Left ventricle myocardium inferior (tissue), 1 donor: ENCODE measurements around the gene IFT52. TPM values are rescaled to one million over a fixed set of nuclear protein-coding genes. Genes with fewer than 3 reads are reported as not detected.

Source experiments
- DNase-seq: peaks from one replicate; pipeline ENCODE4 v3.0.0-alpha.2; 2020
- H3K27ac ChIP-seq: fragments of 200-600 bp; replicated peaks from 2 replicates; pipeline ENCODE4 v1.8.0; 2021
- H3K27me3 ChIP-seq: fragments of 200-600 bp; 2 replicates; pipeline ENCODE4 v1.8.0; 2021; ENCODE audit warnings: low read depth
- H3K36me3 ChIP-seq: fragments of 200-600 bp; 2 replicates; pipeline ENCODE4 v1.8.0; 2021
- H3K4me1 ChIP-seq: fragments of 200-600 bp; 2 replicates; pipeline ENCODE4 v1.8.0; 2021
- H3K4me3 ChIP-seq: fragments of 200-600 bp; 2 replicates; pipeline ENCODE4 v1.8.0; 2021; ENCODE audit warnings: mild to moderate bottlenecking, moderate library complexity
- H3K9me3 ChIP-seq: fragments of 200-600 bp; replicated peaks from 2 replicates; pipeline ENCODE4 v1.8.0; 2021
- intact Hi-C: fragments of 100-400 bp; cut with micrococcal nuclease; formaldehyde crosslinking; loops from one replicate; pipeline ENCODE4 v1.11.0; 2022
- total RNA-seq: library from RNA; stranded (reverse); fragmentation: NEBNext Ultra II Directional; extraction: Animal tissue kit (Norgen Biotek cat#: 25700); gene quantifications from one replicate; pipeline ENCODE4 v1.2.1, GENCODE V29; 2021
- TF ChIP-seq, protein P1 (sequence below): fragments of 200-600 bp; IDR thresholded peaks from 2 replicates; pipeline ENCODE4 v1.8.0; 2021; ENCODE audit warnings: antibody characterized with exemption, mild to moderate bottlenecking, borderline replicate concordance
- donor health status: DM: no; HTN: yes; CAD: no; lungs with severe emphysema.

Gene IFT52
- total RNA-seq, 1 donor from 2014 or later = 6.6 TPM

DNA sequence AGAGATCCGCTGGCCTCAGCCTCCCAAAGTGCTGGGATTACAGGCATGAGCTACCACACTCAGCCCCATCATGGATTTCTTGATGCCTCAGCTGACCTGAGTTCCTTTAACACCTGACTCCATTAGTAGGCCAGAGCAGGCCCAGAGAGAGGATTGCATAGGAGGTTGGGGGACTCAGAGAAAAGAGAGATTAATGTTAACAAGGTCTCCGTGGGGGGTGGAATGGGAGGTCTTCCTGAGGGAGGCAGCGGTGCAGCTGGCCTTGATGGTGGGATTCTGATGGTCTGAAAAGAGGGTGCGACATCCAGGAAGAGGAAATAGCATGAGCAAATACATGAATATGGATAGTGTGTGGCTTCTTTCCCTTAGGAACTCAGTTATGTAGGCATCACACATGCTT lies 22.0 kb upstream of the IFT52 start:
- Histone ChIP-seq H3K4me3 (no peak overlapping the region), H3K27me3 (no peaks in the 10 kb centered on the region), H3K9me3 (no peaks in the 10 kb centered on the region), H3K36me3 (no peaks in the 10 kb centered on the region), H3K27ac (no peak overlapping the region), H3K4me1 (no peaks in the 10 kb centered on the region)
- no peak for DNase-seq
- TF ChIP-seq, protein P1, sequence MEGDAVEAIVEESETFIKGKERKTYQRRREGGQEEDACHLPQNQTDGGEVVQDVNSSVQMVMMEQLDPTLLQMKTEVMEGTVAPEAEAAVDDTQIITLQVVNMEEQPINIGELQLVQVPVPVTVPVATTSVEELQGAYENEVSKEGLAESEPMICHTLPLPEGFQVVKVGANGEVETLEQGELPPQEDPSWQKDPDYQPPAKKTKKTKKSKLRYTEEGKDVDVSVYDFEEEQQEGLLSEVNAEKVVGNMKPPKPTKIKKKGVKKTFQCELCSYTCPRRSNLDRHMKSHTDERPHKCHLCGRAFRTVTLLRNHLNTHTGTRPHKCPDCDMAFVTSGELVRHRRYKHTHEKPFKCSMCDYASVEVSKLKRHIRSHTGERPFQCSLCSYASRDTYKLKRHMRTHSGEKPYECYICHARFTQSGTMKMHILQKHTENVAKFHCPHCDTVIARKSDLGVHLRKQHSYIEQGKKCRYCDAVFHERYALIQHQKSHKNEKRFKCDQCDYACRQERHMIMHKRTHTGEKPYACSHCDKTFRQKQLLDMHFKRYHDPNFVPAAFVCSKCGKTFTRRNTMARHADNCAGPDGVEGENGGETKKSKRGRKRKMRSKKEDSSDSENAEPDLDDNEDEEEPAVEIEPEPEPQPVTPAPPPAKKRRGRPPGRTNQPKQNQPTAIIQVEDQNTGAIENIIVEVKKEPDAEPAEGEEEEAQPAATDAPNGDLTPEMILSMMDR = no peak
- intact Hi-C loops = no loop called here

DNA sequence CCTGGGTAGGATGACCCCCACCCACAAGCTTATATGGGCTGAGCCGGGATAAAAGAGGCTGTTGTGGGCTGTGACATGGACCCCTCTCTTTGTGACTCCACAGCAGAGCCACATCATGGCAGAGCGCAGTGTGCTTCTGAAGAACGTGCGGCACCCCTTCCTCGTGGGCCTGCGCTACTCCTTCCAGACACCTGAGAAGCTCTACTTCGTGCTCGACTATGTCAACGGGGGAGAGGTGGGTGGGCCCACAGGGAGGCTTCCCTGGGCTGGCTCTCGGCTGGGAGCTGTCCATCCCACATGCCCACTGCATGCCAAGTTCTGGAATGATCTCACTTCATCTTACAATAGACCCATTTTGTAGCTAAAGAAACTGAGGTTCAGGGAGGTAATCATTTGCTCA lies 21.5 kb upstream of the IFT52 start:
- H3K27ac ChIP-seq = no peak overlapping the region
- no peak for DNase-seq
- H3K4me1 ChIP-seq = no peaks in the 10 kb centered on the region
- no peaks in the 10 kb centered on the region for H3K9me3 ChIP-seq
- no peak overlapping the region for H3K4me3 ChIP-seq
- intact Hi-C loops = no loop called here
- TF ChIP-seq, protein P1 = no peak
- no peaks in the 10 kb centered on the region for H3K36me3 ChIP-seq
- no peaks in the 10 kb centered on the region for H3K27me3 ChIP-seq

DNA sequence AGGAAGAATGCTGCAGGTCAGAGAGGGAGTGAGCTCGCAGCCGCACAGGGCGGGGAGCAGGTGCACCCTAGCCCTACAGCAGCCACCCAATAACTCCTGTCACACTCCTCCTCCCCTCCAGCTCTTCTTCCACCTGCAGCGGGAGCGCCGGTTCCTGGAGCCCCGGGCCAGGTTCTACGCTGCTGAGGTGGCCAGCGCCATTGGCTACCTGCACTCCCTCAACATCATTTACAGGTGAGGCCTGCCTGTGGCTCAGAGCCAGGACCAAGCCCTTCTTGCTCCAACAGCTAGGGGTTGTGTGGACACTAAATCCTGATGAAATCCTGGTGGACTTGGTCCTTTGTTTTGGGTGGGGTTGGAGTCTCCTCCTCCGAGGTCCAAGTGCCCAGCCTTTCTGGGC lies 20.2 kb upstream of the IFT52 start:
- no peak for DNase-seq
- TF ChIP-seq, protein P1 = no peak
- Histone ChIP-seq H3K9me3 (no peaks in the 10 kb centered on the region), H3K27ac (no peak overlapping the region), H3K36me3 (no peaks in the 10 kb centered on the region), H3K4me1 (no peaks in the 10 kb centered on the region), H3K4me3 (no peak overlapping the region), H3K27me3 (no peaks in the 10 kb centered on the region)
- intact Hi-C loops = no loop called here

DNA sequence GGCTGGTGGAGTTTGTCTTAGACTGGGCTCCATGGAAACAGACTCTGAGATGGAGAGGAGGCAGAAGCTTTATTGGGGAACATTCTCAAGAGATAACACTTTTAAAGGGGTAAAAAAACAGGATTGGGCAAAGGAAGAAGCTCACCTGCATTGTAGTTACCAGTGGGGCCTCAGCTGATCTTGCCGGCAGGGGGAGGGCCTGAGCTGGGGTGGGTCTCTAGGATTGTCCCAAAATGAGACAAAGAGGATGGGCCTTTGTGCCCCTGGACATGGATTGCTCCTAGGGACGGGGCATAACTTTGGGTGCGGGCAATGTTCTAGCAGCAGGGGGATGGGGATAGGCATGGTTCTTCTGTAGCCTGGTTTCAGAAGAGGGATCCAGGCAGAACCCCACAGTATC lies 19.4 kb upstream of the IFT52 start:
- intact Hi-C loops = no loop called here
- no peak overlapping the region for H3K27ac ChIP-seq
- no peaks in the 10 kb centered on the region for H3K27me3 ChIP-seq
- H3K9me3 ChIP-seq = no peaks in the 10 kb centered on the region
- TF ChIP-seq, protein P1 = no peak
- H3K4me3 ChIP-seq = no peak overlapping the region
- H3K36me3 ChIP-seq = no peaks in the 10 kb centered on the region
- no peak for DNase-seq
- no peaks in the 10 kb centered on the region for H3K4me1 ChIP-seq

DNA sequence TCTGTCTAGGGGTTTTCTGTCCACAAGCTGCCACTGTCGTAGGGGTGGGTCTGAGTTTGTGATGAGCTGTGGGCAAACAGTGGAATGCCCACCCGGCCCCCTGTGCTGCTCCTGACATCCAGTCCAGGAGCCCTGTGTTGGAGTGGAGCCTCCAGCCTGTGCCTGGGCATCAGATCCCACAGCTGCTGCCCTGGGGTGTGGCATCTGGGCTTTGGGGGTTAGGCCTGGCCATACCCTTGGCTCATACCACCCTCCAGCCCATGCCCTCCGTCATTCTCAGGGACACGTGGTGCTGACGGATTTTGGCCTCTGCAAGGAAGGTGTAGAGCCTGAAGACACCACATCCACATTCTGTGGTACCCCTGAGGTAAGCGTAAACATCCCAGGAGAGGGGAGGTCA lies 19.0 kb upstream of the IFT52 start:
- DNase-seq = no peak
- TF ChIP-seq, protein P1 = no peak
- no peaks in the 10 kb centered on the region for H3K27me3 ChIP-seq
- H3K4me1 ChIP-seq = no peaks in the 10 kb centered on the region
- H3K4me3 ChIP-seq = no peak overlapping the region
- no peaks in the 10 kb centered on the region for H3K36me3 ChIP-seq
- no peak overlapping the region for H3K27ac ChIP-seq
- intact Hi-C loops = no loop called here
- no peaks in the 10 kb centered on the region for H3K9me3 ChIP-seq

DNA sequence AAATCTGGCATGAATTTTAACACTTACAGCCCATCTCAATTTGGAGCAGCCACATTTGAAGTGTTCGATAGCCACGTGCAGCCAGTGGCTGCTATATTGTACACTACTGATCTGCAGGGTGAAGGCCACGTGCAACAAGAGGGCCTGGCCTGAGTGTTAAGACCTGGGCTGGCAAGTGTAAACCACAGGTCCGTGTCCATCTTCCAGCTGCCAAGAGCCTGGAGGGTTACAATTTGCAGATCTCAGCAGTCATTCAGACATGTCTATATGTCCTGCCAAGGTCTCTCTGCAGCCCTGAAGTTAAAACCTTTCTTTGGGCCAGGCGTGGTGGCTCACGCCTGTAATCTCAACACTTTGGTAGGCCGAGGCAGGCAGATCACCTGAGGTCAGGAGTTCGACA lies 17.8 kb upstream of the IFT52 start:
- DNase-seq = no peak
- H3K36me3 ChIP-seq = no peaks in the 10 kb centered on the region
- no peak overlapping the region for H3K27ac ChIP-seq
- H3K9me3 ChIP-seq = no peaks in the 10 kb centered on the region
- TF ChIP-seq, protein P1 = no peak
- H3K27me3 ChIP-seq = no peaks in the 10 kb centered on the region
- H3K4me1 ChIP-seq = no peaks in the 10 kb centered on the region
- no peak overlapping the region for H3K4me3 ChIP-seq
- intact Hi-C loops = no loop called here
